H1 (cell line): ENCODE results near the gene STIM1. TPM values are rescaled to one million over a fixed set of nuclear protein-coding genes. Genes with fewer than 3 reads are reported as not detected.

Experiments
- CTCF ChIA-PET: fragments of 300-600 bp; sonication (Branson Sonifier 250); formaldehyde crosslinking; loops from one replicate; lab custom pipeline; 2021; ENCODE audit not compliant: partially characterized antibody; lab: Charles Lee
- POLR2A ChIA-PET: fragments of 300-600 bp; sonication (Branson Sonifier 250); formaldehyde crosslinking; loops from one replicate; lab custom pipeline; 2021; ENCODE audit warnings: inconsistent platforms; ENCODE audit not compliant: partially characterized antibody; lab: Charles Lee
- DNase-seq, 2 experiments: peaks; one replicate each; pipeline versions ENCODE4 v3.0.0 to v3.0.0-alpha.2; 2010 to 2022; ENCODE audit warnings: low spot score in 2 of 2, low read depth in 1 of 2, mixed read lengths in 1 of 2
- FAIRE-seq: peaks from 2 replicates; lab custom pipeline; 2011; peaks lifted over from hg19 to GRCh38; lab: Jason Lieb, UNC
- H2AFZ ChIP-seq: 2 replicates; pipeline ENCODE4 v1.8.1; 2012; ENCODE audit warnings: low read length, inconsistent platforms
- H2AK5ac ChIP-seq: 2 replicates; pipeline ENCODE4 v1.6.1; 2013; ENCODE audit warnings: low read depth, low read length
- H2BK120ac ChIP-seq: replicated peaks from 2 replicates; pipeline ENCODE3; 2013; ENCODE audit warnings: low read depth, low read length, inconsistent platforms
- H2BK12ac ChIP-seq: 2 replicates; pipeline ENCODE4 v1.6.1; 2013; ENCODE audit warnings: low read depth, low read length
- H2BK15ac ChIP-seq: 2 replicates; pipeline ENCODE4 v1.6.1; 2013; ENCODE audit warnings: low read length
- H2BK20ac ChIP-seq: 2 replicates; pipeline ENCODE4 v1.6.1; 2013; ENCODE audit warnings: low read length
- H2BK5ac ChIP-seq: 2 replicates; pipeline ENCODE4 v1.6.1; 2013; ENCODE audit warnings: low read depth, low read length
- H3K14ac ChIP-seq: 2 replicates; pipeline ENCODE4 v1.6.1; 2013; ENCODE audit warnings: inconsistent platforms; ENCODE audit not compliant: insufficient read length
- H3K18ac ChIP-seq: 2 replicates; pipeline ENCODE4 v1.6.1; 2013; ENCODE audit warnings: low read length; ENCODE audit errors: extremely low read depth
- H3K23ac ChIP-seq: 2 replicates; pipeline ENCODE4 v1.6.1; 2013; ENCODE audit warnings: inconsistent platforms; ENCODE audit not compliant: insufficient read length
- H3K23me2 ChIP-seq: 2 replicates; pipeline ENCODE4 v1.6.1; 2013; ENCODE audit warnings: low read depth, low read length
- H3K27ac ChIP-seq: 2 replicates; pipeline ENCODE4 v1.6.1; 2011; ENCODE audit warnings: low read depth, low read length, inconsistent platforms
- H3K27me3 ChIP-seq, 4 experiments: replicated peaks in 1 of 4; 1 replicate in 1 of 4; 2 replicates in 3 of 4; pipeline versions ENCODE4 v1.6.1 to v1.8.1; 2011 to 2013; ENCODE audit warnings: low read length in 3 of 4, mild to moderate bottlenecking in 3 of 4, inconsistent platforms in 2 of 4, mixed read lengths in 2 of 4, moderate library complexity in 1 of 4; ENCODE audit not compliant: control insufficient read depth in 3 of 4, insufficient read depth in 3 of 4; ENCODE audit errors: extremely low read depth in 1 of 4
- H3K36me3 ChIP-seq, 4 experiments: 2 replicates each; pipeline versions ENCODE4 v1.6.1 to v1.8.1; 2011 to 2013; ENCODE audit warnings: mild to moderate bottlenecking in 4 of 4, low read length in 3 of 4, moderate library complexity in 2 of 4, control low read depth in 1 of 4, inconsistent platforms in 1 of 4; ENCODE audit not compliant: insufficient read depth in 4 of 4, control insufficient read depth in 2 of 4
- H3K4ac ChIP-seq: replicated peaks from 2 replicates; pipeline ENCODE3; 2013; ENCODE audit warnings: low read length, low read depth, mixed read lengths, inconsistent platforms; ENCODE audit not compliant: insufficient read length
- H3K4me1 ChIP-seq, 4 experiments: replicated peaks in 1 of 4; 1 replicate in 1 of 4; 2 replicates in 3 of 4; pipeline versions ENCODE4 v1.6.1 to v1.8.1; 2011 to 2013; ENCODE audit warnings: low read length in 3 of 4, inconsistent platforms in 2 of 4, mixed read lengths in 1 of 4; ENCODE audit not compliant: insufficient read depth in 4 of 4, control insufficient read depth in 3 of 4
- H3K4me2 ChIP-seq, 2 experiments: 2 replicates each; pipeline versions ENCODE4 v1.6.1 to v1.8.1; 2011 to 2013; ENCODE audit warnings: low read depth in 2 of 2, low read length in 2 of 2, control low read depth in 1 of 2, inconsistent platforms in 1 of 2, mild to moderate bottlenecking in 1 of 2; ENCODE audit not compliant: insufficient read depth in 1 of 2
- H3K4me3 ChIP-seq, 4 experiments: fragments of 200-600, 300-600 bp in 1 of 4; sonication (generic), shearing (Covaris generic), sonication (Bioruptor Twin) in 1 of 4; 2 replicates each; pipeline versions ENCODE4 v1.5.1 to v1.8.1; 2011 to 2016; ENCODE audit warnings: low read length in 4 of 4, low read depth in 3 of 4, control low read depth in 2 of 4, inconsistent platforms in 2 of 4, mild to moderate bottlenecking in 2 of 4, mixed read lengths in 1 of 4, moderate library complexity in 1 of 4; ENCODE audit not compliant: insufficient read depth in 2 of 4; ENCODE audit errors: extremely low read depth in 1 of 4
- H3K56ac ChIP-seq: replicated peaks from 2 replicates; pipeline ENCODE3; 2013; ENCODE audit warnings: low read depth, mild to moderate bottlenecking, mixed read lengths, low read length, inconsistent platforms; ENCODE audit not compliant: insufficient read length
- H3K79me1 ChIP-seq: 2 replicates; pipeline ENCODE4 v1.6.1; 2013; ENCODE audit warnings: low read depth, low read length, control low read depth
- H3K79me2 ChIP-seq, 2 experiments: 2 replicates each; pipeline versions ENCODE4 v1.6.1 to v1.8.1; 2012 to 2013; ENCODE audit warnings: low read length in 2 of 2, mild to moderate bottlenecking in 2 of 2, inconsistent platforms in 1 of 2; ENCODE audit not compliant: insufficient read depth in 2 of 2, control insufficient read depth in 1 of 2
- H3K9ac ChIP-seq, 4 experiments: replicated peaks in 1 of 4; 1 replicate in 1 of 4; 2 replicates in 3 of 4; pipeline versions ENCODE4 v1.6.1 to v1.8.1; 2011 to 2013; ENCODE audit warnings: low read depth in 3 of 4, low read length in 3 of 4, control low read depth in 2 of 4, mild to moderate bottlenecking in 2 of 4, moderate library complexity in 2 of 4, inconsistent platforms in 1 of 4; ENCODE audit errors: extremely low read depth in 1 of 4
- H3K9me3 ChIP-seq, 2 experiments: 2 replicates each; pipeline versions ENCODE4 v1.6.1 to v1.8.1; 2012 to 2013; ENCODE audit warnings: mild to moderate bottlenecking in 2 of 2, moderate library complexity in 2 of 2, control low read depth in 1 of 2, inconsistent platforms in 1 of 2, low read depth in 1 of 2, low read length in 1 of 2, mixed read lengths in 1 of 2; ENCODE audit not compliant: insufficient read depth in 2 of 2
- H4K20me1 ChIP-seq, 2 experiments: replicated peaks in 1 of 2; 2 replicates each; pipeline versions ENCODE3 to v1.8.1; 2011 to 2013; ENCODE audit warnings: inconsistent platforms in 2 of 2, low read length in 2 of 2, mild to moderate bottlenecking in 1 of 2; ENCODE audit not compliant: insufficient read depth in 2 of 2, control insufficient read depth in 1 of 2
- H4K5ac ChIP-seq: 2 replicates; pipeline ENCODE4 v1.6.1; 2013; ENCODE audit warnings: low read length, low read depth, mixed read lengths, inconsistent platforms; ENCODE audit not compliant: insufficient read length
- H4K8ac ChIP-seq: 2 replicates; pipeline ENCODE4 v1.8.0; 2013; ENCODE audit warnings: mild to moderate bottlenecking, moderate library complexity, low read length, inconsistent platforms; ENCODE audit not compliant: insufficient read depth; ENCODE audit errors: extremely low read depth
- H4K91ac ChIP-seq: replicated peaks from 2 replicates; pipeline ENCODE3; 2013; ENCODE audit warnings: low read length, mixed read lengths, inconsistent platforms; ENCODE audit not compliant: insufficient read length
- JUND ChIP-seq: IDR thresholded peaks from 2 replicates; pipeline ENCODE4 v1.6.1; 2011; ENCODE audit warnings: mild to moderate bottlenecking, improper control_type of control experiment, low read length
- NANOG ChIP-seq: IDR thresholded peaks from 2 replicates; pipeline ENCODE4 v1.6.1; 2011; ENCODE audit warnings: low read length, low read depth, mild to moderate bottlenecking, inconsistent platforms; ENCODE audit not compliant: insufficient read depth, poor library complexity, severe bottlenecking
- WGBS, 2 experiments: shearing (Covaris generic) in 1 of 2; methylation state at CpG; one replicate each; pipeline versions ENCODE4 v1.1.6 to v1.1.7; 2013 to 2015; ENCODE audit warnings: low lambda C conversion rate in 2 of 2, mixed read lengths in 2 of 2, inconsistent platforms in 1 of 2, low coverage in 1 of 2, missing lambda C conversion rate in 1 of 2; ENCODE audit not compliant: insufficient replicate concordance in 2 of 2, insufficient coverage in 1 of 2, insufficient read length in 1 of 2; ENCODE audit errors: extremely low coverage in 1 of 2, missing lambda C conversion rate in 1 of 2; 5-methylcytosine and 5-hydroxymethylcytosine counted together
- polyA plus RNA-seq, 7 experiments: library from polyadenylated mRNA; depleted of rRNA in 3 of 7; stranded (reverse) in 5 of 7; unstranded in 2 of 7; fragments of >200 nt in 5 of 7; fragments of 200-250 nt in 2 of 7; gene quantifications; 1 replicate in 5 of 7; 2 replicates in 1 of 7; 4 replicates in 1 of 7; pipeline versions ENCODE4 v1.2.1 to v1.2.3, GENCODE V29; 2011 to 2013; ENCODE audit warnings: missing spikeins in 2 of 7, mixed read lengths in 2 of 7
- total RNA-seq: library from RNA; stranded (reverse); fragmentation: NEBNext Ultra II Directional; extraction: Animal tissue kit (Norgen Biotek cat#: 25700); gene quantifications from 2 replicates; pipeline ENCODE4 v1.2.1, GENCODE V29; 2021

Gene STIM1
- total and polyA plus RNA-seq, 2 of the 8 experiments (the other 6 are each of a cell fraction or from before 2014, with no cell fraction given), result 11.1 to 12.2 TPM

DNA sequence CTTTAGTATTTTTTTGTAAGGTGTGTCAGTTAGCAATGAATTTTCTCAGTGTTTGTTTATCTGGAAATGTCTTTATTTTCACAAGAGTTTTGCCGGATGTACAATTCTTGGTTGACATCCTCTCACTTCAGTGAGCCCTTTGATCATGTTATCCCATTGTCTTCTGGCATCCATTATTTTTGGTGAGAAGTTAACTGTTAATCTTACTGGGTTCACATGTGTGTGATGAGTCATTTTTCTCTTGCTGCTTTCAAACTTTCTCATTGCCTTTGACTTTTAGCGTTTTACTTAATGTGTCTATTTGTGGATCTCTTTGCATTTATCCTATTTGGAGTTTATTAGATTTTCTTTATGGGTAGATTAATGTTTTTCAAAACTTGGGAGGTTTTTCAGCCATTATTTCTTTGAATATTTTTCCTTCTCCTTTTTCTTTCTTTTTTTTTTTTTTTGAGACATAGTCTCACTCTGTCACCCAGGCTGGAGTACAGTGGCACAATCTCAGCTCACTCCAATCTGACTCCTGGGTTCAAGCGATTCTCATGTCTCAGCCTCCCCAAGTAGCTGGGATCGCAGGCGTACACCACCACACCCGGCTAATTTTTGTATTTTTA, 138.7 kb downstream of the STIM1 start:
- Histone ChIP-seq H2BK15ac (no peak overlapping the region), H3K79me2 (no peaks in the 10 kb centered on the region)

More for the DNA sequence above, 138.7 kb downstream of the STIM1 start:
- no peak overlapping the region for H4K5ac ChIP-seq
- no peak overlapping the region for H2BK120ac ChIP-seq
- DNase-seq (no peak), FAIRE-seq (no peak)
- H4K91ac ChIP-seq, result no peak overlapping the region
- no peak overlapping the region for H3K4me2 ChIP-seq
- H3K4me1 ChIP-seq, result no peaks in the 10 kb centered on the region
- H3K4me3 ChIP-seq, result no peak overlapping the region
- H4K20me1 ChIP-seq, result no peaks in the 10 kb centered on the region
- 89% methylated on average over 6 of the region's 6 CpGs; no CpG with 5 or more reads in 1 of the 2 experiments for WGBS, 2 experiments
- H2BK12ac ChIP-seq, result no peak overlapping the region
- H3K9ac ChIP-seq, result no peak overlapping the region
- no peak overlapping the region for H2BK5ac ChIP-seq
- no peak overlapping the region for H3K56ac ChIP-seq
- H3K27me3 ChIP-seq, result no peaks in the 10 kb centered on the region
- no peak overlapping the region for H3K18ac ChIP-seq
- no peak overlapping the region for H2AFZ ChIP-seq
- ChIA-PET POLR2A (no interaction called here), CTCF (interaction anchor here (0.7 to 2.3 kb wide), 2 partner anchors 45 to 79 kb away, joined by 3 to 8 read pairs; no protein-coding TSS in a partner anchor)
- H2AK5ac ChIP-seq, result no peak overlapping the region
- no peaks in the 10 kb centered on the region for H3K36me3 ChIP-seq
- H3K23ac ChIP-seq, result no peak overlapping the region
- TF ChIP-seq JUND, result peak; percentile 71
- TF ChIP-seq NANOG, result no peak
- H4K8ac ChIP-seq, result no peak overlapping the region
- H3K79me1 ChIP-seq, result no peaks in the 10 kb centered on the region
- H3K23me2 ChIP-seq, result no peaks in the 10 kb centered on the region
- no peak overlapping the region for H3K14ac ChIP-seq
- H3K9me3 ChIP-seq, result peaks cover 10 to 12% of the 10 kb centered on the region in 2 experiments; a peak in 3 of 4 replicates
- no peak overlapping the region for H3K27ac ChIP-seq
- H3K4ac ChIP-seq, result no peak overlapping the region
- no peak overlapping the region for H2BK20ac ChIP-seq
